22Rv1 (cell line): ENCODE data around the gene WBP1L.
"Not testable (repeated sequence)": the region's sequence is repeated elsewhere in the genome, so short reads cannot be mapped to it uniquely, and the experiment has no call there.

Experiments used
- ZFX ChIP-seq: fragments of 450-650 bp; IDR thresholded peaks from 2 replicates; pipeline ENCODE4 v1.6.1; 2017; ENCODE audit warnings: antibody characterized with exemption, borderline replicate concordance
- TF ChIP-seq, protein P1 (sequence below): fragments of 450-650 bp; IDR thresholded peaks from 2 replicates; pipeline ENCODE4 v1.5.1; 2017; ENCODE audit warnings: mild to moderate bottlenecking

DNA sequence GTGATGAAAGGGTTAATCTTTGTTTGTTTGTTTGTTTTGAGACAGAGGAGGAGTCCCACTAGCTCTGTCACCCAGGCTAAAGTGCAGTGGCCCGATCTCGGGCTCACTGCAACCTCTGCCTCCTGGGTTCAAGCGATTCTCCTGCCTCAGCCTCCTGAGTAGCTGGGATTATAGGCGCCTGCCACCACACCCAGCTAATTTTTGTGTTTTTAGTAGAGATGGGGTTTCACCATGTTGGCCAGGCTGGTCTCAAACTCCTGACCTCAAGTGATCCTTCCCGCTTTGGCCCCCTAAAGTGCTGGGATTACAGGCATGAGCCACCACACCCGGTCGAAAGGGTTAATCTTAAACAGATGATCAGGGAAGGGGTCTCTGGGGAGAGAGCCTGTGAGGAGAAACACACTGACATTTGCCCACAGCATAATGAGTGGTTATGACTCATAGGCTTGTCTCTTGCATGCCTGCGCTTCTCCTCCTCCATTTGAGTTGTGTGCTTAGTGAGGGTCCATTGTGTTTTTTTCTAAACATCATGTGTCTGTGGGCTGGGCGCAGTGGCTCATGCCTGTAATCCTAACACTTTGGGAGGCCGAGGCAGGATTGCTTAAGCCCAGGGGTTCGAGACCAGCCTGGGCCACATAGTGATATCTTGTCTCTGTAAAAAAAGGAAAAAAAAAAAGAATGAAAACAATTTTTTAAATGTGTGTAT lies 112.1 kb downstream of the WBP1L start:
- TF ChIP-seq, protein P1, sequence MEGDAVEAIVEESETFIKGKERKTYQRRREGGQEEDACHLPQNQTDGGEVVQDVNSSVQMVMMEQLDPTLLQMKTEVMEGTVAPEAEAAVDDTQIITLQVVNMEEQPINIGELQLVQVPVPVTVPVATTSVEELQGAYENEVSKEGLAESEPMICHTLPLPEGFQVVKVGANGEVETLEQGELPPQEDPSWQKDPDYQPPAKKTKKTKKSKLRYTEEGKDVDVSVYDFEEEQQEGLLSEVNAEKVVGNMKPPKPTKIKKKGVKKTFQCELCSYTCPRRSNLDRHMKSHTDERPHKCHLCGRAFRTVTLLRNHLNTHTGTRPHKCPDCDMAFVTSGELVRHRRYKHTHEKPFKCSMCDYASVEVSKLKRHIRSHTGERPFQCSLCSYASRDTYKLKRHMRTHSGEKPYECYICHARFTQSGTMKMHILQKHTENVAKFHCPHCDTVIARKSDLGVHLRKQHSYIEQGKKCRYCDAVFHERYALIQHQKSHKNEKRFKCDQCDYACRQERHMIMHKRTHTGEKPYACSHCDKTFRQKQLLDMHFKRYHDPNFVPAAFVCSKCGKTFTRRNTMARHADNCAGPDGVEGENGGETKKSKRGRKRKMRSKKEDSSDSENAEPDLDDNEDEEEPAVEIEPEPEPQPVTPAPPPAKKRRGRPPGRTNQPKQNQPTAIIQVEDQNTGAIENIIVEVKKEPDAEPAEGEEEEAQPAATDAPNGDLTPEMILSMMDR, result not testable (repeated sequence)
- TF ChIP-seq ZFX, result not testable (repeated sequence)
